Neutrophil (primary cell): ENCODE measurements around the gene FAM167B.
"Not testable (repeated sequence)": the region's sequence is repeated elsewhere in the genome, so short reads cannot be mapped to it uniquely, and the experiment has no call there.

ENCODE experiments used
- H3K27ac ChIP-seq: fragments of 200-600 bp; sonication (generic); 2 replicates; pipeline ENCODE4 v1.5.1; 2016; ENCODE audit warnings: mild to moderate bottlenecking, moderate library complexity
- H3K27me3 ChIP-seq: fragments of 200-600 bp; sonication (generic); 2 replicates; pipeline ENCODE4 v1.6.0; 2016; ENCODE audit warnings: mild to moderate bottlenecking
- H3K36me3 ChIP-seq: fragments of 200-600 bp; sonication (generic); 2 replicates; pipeline ENCODE4 v1.5.1; 2017
- H3K4me1 ChIP-seq, 2 experiments: fragments of 200-600 bp in 1 of 2; sonication (generic) in 1 of 2; 1 replicate in 1 of 2; 2 replicates in 1 of 2; pipeline versions ENCODE4 v1.5.1 to v1.6.1; 2013 to 2016; ENCODE audit warnings: low read depth in 1 of 2, low read length in 1 of 2, mild to moderate bottlenecking in 1 of 2, moderate library complexity in 1 of 2; ENCODE audit not compliant: control insufficient read depth in 1 of 2, insufficient read depth in 1 of 2
- H3K4me3 ChIP-seq, 2 experiments: fragments of 200-600 bp in 1 of 2; sonication (generic) in 1 of 2; 1 replicate in 1 of 2; 2 replicates in 1 of 2; pipeline ENCODE4 v1.5.1; 2013 to 2016; ENCODE audit warnings: low read depth in 1 of 2, low read length in 1 of 2, mild to moderate bottlenecking in 1 of 2, moderate library complexity in 1 of 2
- H3K9me3 ChIP-seq: fragments of 200-600 bp; sonication (generic); 2 replicates; pipeline ENCODE4 v1.5.1; 2016
- CTCF ChIP-seq: fragments of 200-600 bp; sonication (generic); IDR thresholded peaks from 2 replicates; pipeline ENCODE4 v1.5.1; 2016; ENCODE audit warnings: antibody characterized with exemption

The FAM167B gene

GRCh38 chr1:32256473-32257226 is 9.6 kb downstream of the FAM167B start:
- Histone ChIP-seq H3K27ac (no peak overlapping the region), H3K4me1 (peaks cover 0 to 3% of the 10 kb centered on the region in 2 experiments), H3K36me3 (no peaks in the 10 kb centered on the region), H3K27me3 (no peaks in the 10 kb centered on the region), H3K4me3 (no peak overlapping the region), H3K9me3 (no peaks in the 10 kb centered on the region)
- TF ChIP-seq CTCF: no peak

GRCh38 chr1:32257227-32257508 is 10.1 kb downstream of the FAM167B start:
- no peaks in the 10 kb centered on the region for H3K36me3 ChIP-seq
- no peak overlapping the region for H3K4me3 ChIP-seq
- no peaks in the 10 kb centered on the region for H3K27me3 ChIP-seq
- H3K4me1 ChIP-seq: peaks cover 0 to 3% of the 10 kb centered on the region in 2 experiments
- TF ChIP-seq CTCF: no peak
- H3K27ac ChIP-seq: no peak overlapping the region
- H3K9me3 ChIP-seq: no peaks in the 10 kb centered on the region

GRCh38 chr1:32263236-32263593 is 16.2 kb downstream of the FAM167B start:
- H3K36me3 ChIP-seq, H3K4me3 ChIP-seq, H3K27ac ChIP-seq, H3K4me1 ChIP-seq, H3K9me3 ChIP-seq, H3K27me3 ChIP-seq: not testable (repeated sequence)

- no peak for TF ChIP-seq CTCF
- H3K27ac ChIP-seq: no peak overlapping the region
- H3K36me3 ChIP-seq: no peaks in the 10 kb centered on the region
- no peak overlapping the region for H3K4me3 ChIP-seq
- no peaks in the 10 kb centered on the region for H3K4me1 ChIP-seq
- H3K9me3 ChIP-seq: no peaks in the 10 kb centered on the region
- H3K27me3 ChIP-seq: no peaks in the 10 kb centered on the region
These were observed 16.7 kb downstream of the FAM167B start for GRCh38 chr1:32263744-32264143.

- Histone ChIP-seq H3K9me3 (no peaks in the 10 kb centered on the region), H3K36me3 (no peaks in the 10 kb centered on the region), H3K4me1 (no peaks in the 10 kb centered on the region), H3K27ac (no peak overlapping the region), H3K27me3 (no peaks in the 10 kb centered on the region), H3K4me3 (no peak overlapping the region)
- TF ChIP-seq CTCF: no peak
These were observed 18.8 kb downstream of the FAM167B start for GRCh38 chr1:32265846-32266245.

- Histone ChIP-seq H3K27me3 (no peaks in the 10 kb centered on the region), H3K36me3 (no peaks in the 10 kb centered on the region), H3K4me1 (no peaks in the 10 kb centered on the region), H3K9me3 (no peaks in the 10 kb centered on the region), H3K4me3 (no peak overlapping the region), H3K27ac (no peak overlapping the region)
- TF ChIP-seq CTCF: no peak
These were observed 20.0 kb downstream of the FAM167B start for GRCh38 chr1:32266921-32267591.
